ENCODE data around the gene ROCK2.
"Not testable (repeated sequence)": the region's sequence is repeated elsewhere in the genome, so short reads cannot be mapped to it uniquely, and the experiment has no call there.

Gene ROCK2

GRCh38 chr2:11257964-11258363 is 86.5 kb downstream of the ROCK2 start:
- TF ChIP-seq CTCF (IDR thresholded peaks at IDR 0.05; ENCODE audit: control insufficient read depth, insufficient read depth, low read depth, low read length, missing control alignments), result no peak

GRCh38 chr2:11257078-11257477 is 87.4 kb downstream of the ROCK2 start:
- DNase-seq (ENCODE audit: low read depth), result no peak
- TF ChIP-seq CTCF (IDR thresholded peaks at IDR 0.05; ENCODE audit: control insufficient read depth, insufficient read depth, low read depth, low read length, missing control alignments), result no peak
- H3K4me3 ChIP-seq (ENCODE audit: control insufficient read depth, low read depth, low read length), result no peak overlapping the region

More at GRCh38 chr2:11257964-11258363, 86.5 kb downstream of the ROCK2 start:
- DNase-seq (ENCODE audit: low read depth), result no peak
- no peak overlapping the region for H3K4me3 ChIP-seq (ENCODE audit: control insufficient read depth, low read depth, low read length)

DNA sequence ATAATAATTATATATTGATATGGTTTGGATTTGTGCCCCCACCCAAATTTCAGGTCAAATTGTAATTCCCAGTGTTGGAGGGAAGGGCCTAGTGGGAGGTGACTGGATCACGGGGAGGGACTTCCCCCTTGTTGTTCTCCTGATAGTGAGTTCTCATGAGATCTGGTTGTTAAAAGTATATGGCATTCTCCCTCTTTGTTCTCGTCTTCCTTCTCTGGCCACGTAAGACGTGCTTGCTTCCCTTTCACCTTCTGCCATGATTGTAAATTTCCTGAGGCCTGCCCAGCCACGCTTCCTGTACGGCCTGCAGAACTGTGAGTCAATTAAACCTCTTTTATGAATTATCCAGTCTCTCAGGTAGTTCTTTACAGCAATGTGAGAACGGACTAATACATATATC is 88.3 kb downstream of the ROCK2 start:
- no peak for TF ChIP-seq CTCF (IDR thresholded peaks at IDR 0.05; ENCODE audit: control insufficient read depth, insufficient read depth, low read depth, low read length, missing control alignments)
- no peak for DNase-seq (ENCODE audit: low read depth)
- H3K4me3 ChIP-seq (ENCODE audit: control insufficient read depth, low read depth, low read length), result no peak overlapping the region

- H3K4me3 ChIP-seq (ENCODE audit: control insufficient read depth, low read depth, low read length), result no peak overlapping the region
- TF ChIP-seq CTCF (IDR thresholded peaks at IDR 0.05; ENCODE audit: control insufficient read depth, insufficient read depth, low read depth, low read length, missing control alignments), result no peak
- no peak for DNase-seq (ENCODE audit: low read depth)
Measured at GRCh38 chr2:11254100-11254536, 90.3 kb downstream of the ROCK2 start.

DNA sequence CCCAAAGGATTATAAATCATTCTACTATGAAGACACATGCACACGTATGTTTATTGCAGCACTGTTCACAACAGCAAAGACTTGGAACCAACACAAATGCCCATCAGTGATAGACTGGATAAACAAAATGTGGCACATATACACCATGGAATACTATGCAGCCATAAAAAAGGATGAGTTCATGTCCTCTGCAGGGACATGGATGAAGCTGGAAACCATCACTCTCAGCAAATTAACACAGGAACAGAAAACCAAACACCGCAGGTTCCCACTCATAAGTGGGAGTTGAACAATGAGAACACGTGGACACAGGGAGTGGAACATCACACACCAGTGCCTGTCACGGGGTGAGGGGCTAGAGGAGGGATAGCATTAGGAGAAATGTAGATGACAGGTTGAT is 92.0 kb downstream of the ROCK2 start:
- H3K4me3 ChIP-seq (ENCODE audit: control insufficient read depth, low read depth, low read length); DNase-seq (ENCODE audit: low read depth): not testable (repeated sequence)

- DNase-seq (ENCODE audit: low read depth), result no peak
- H3K4me3 ChIP-seq (ENCODE audit: control insufficient read depth, low read depth, low read length), result no peak overlapping the region
- TF ChIP-seq CTCF (IDR thresholded peaks at IDR 0.05; ENCODE audit: control insufficient read depth, insufficient read depth, low read depth, low read length, missing control alignments), result no peak
Measured at GRCh38 chr2:11250400-11251196, 93.8 kb downstream of the ROCK2 start.

- DNase-seq (ENCODE audit: low read depth), result no peak
- no peak overlapping the region for H3K4me3 ChIP-seq (ENCODE audit: control insufficient read depth, low read depth, low read length)
- TF ChIP-seq CTCF (IDR thresholded peaks at IDR 0.05; ENCODE audit: control insufficient read depth, insufficient read depth, low read depth, low read length, missing control alignments), result no peak
Measured at GRCh38 chr2:11245322-11245721, 99.1 kb downstream of the ROCK2 start.
